ELR (cell line): ENCODE data around the gene PARD6B.

Experiments used
- DNase-seq: peaks from one replicate; pipeline ENCODE4 v3.0.0-alpha.2; 2015; ENCODE audit warnings: low read depth

PARD6B gene

DNA sequence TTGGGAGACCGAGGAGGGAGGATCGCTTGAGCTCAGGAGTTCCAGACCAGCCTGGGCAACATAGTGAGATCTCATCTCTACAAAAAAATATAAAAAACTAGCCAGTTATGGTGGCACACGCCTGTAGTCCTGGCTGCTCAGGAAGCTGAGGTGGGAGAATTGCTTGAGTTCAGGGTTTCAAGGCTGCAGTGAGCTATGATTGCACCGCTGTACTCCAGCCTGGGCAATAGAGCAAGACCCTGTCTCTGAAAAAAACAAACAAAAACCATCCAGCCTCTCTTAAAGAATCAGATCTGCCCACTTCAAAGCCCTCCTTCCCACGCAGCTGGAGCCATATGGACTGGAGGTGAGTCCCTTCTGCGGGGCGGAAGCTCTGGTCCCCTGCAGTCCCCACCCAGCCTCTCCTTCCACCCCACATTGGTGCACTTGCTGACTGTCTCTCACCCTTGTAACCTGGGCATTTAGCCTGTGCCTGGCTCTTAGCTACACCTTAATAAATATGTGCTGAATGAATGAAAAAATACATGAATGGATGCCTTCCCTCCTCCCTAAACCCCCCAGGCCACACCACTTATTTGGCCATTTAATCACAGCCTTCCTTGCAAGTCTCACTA, 7.2 kb upstream of the PARD6B start:
- no peak for DNase-seq

DNA sequence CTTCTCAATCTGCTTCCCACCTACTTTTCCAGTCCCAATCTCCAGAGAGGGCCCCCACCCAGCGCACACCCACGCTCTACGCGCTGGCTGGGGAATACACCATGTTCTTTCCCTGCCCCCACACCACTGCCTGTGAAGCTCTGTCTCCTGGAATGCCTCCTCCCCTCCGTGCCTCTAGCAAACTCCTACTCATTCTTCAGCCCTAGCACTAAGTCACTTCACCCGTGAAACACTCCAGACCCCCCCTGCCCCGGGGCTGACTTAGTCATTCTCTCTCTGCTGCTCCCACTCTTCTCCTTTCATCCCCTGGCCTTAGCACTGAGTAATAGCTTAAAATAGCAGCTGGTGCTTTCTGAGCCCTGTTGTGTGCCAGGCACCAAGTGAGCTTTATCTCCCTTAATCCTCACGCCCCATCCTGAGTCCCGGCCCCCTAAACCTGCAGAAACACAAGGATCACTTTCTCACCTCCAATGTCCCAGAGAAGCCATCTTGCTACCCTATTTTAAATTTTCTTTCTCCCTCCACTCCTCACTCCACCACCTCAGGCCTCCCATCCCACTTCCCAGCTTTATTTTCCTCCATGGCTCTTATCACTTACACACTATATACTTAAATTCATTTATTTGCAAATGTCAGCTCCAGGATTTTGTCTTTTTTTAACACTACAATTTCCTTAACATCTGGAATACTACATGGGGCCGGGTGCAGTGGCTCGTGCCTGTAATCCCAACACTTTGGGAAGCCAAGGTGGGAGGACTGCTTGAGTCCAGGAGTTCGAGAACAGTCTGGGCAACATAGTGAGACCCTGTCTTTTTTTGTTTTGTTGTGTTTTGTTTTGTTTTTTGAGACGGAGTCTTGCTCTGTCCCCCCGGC, 6.3 kb upstream of the PARD6B start:
- peak; percentile 100 for DNase-seq

DNA sequence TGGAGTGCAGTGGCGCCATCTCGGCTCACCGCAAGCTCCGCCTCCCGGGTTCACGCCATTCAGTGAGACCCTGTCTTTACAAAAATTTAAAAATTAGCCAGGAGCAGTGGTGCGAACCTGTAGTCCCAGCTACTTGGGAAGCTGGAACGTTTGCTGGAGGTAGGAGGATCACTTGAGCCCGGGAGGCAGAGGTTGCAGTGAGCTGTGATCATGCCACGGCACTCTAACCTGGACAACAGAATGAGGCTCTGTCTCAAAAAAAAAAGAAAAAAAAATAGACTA, 5.7 kb upstream of the PARD6B start:
- DNase-seq = no peak

- no peak for DNase-seq
Measured at GRCh38 chr20:50726955-50727791, 4.2 kb upstream of the PARD6B start.

GRCh38 chr20:50727792-50728485, 3.4 kb upstream of the PARD6B start:
- DNase-seq = no peak

- no peak for DNase-seq
Measured at GRCh38 chr20:50728486-50728980, 2.8 kb upstream of the PARD6B start.

DNA sequence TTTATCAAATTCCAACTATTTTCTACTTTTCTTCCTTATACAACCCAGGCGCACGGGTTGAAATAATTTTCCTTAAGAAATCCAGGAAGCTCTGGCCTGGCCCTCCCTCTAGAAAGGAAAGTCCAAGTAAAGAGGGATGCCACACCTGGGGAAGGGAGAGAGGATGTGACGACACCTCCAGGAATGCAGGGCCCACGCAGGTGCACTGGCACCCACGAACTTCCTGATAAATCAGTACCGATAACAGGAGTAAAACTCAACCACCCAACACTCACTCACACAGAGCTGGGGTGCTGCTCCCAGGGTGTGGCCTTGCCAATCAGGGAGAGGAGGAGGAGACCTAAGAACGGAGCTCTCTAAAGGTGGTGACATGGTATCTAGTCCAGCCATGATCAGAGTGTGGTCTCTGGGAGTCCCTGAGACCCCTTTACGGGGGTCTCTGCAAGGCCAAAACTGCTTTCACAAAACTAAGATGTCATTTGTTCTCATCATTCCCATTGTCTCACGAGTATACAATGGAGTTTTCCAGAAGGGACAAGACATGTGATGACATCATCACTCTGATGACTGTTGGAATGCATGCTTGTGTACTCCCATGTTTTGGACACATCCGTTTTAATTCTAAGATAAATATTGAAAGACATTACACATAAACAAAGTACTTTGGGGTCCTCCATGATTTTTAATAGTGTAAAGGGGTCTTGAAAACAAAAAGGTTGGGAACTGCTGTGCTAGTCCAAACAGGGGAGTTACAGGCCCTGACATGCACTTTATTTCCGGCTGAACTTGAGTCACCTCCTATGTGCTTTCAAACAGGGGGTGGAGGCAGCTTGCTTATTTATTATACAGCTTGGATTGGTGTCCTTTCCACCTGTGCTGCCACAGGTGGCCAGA, 2.2 kb upstream of the PARD6B start:
- peak; percentile 53 for DNase-seq

DNA sequence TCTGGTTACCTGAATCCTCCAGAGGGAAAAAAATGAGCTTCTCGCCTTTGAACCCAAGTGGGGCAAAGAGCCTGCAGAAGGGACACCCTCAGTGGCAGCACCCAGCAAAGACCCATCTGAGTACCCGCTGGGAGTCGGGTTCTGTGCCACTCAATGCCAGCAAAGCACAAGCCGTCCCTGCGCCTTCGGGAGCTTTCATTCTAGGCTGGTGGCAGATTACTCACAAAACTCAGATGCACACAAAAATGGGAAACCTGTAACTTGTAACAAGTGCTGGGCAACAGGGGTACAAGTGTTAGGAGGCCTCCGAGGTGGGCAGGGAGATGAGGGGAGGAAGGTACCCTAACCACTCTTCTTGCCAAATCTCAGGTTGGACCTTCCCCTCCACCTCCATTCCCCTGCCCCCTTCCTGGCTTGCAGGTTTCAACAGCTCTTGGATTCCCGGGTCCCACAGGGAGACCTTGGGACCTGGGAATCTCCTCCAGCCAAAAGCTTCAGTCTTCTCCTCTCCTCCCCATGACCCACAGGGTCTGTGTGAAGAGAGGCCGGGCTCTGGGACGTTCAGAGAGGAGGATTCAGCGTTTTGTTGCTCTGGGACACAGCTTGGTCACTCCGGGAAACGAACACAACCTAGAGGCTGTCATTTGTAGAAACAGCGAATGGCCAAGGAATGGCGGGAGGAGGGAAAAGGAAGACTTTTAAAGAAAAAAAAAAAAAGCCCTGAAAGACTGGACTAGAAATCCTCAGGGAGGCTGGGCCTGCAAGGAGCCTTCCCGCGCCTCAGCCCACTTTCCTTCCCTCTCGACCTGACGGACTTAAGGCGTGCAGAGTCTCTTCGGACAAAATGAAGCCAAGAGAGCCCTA, 1.2 kb upstream of the PARD6B start:
- peak; percentile 51 for DNase-seq

DNA sequence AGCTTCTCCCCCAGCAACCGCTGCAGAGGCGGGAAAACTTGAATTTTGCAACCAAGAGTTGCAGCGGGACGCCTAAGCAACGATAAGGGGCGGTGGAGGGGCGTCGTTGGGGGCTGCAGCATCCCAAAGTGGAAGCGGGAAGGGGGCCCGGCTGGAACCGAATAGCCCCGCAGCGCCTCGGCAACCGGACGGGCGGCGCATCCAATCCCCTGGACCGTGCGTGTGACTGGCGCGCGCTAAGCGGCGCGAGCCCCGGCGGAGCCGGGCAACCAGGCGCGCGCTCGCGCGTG, 670 bp upstream of the PARD6B start:
- no peak for DNase-seq

DNA sequence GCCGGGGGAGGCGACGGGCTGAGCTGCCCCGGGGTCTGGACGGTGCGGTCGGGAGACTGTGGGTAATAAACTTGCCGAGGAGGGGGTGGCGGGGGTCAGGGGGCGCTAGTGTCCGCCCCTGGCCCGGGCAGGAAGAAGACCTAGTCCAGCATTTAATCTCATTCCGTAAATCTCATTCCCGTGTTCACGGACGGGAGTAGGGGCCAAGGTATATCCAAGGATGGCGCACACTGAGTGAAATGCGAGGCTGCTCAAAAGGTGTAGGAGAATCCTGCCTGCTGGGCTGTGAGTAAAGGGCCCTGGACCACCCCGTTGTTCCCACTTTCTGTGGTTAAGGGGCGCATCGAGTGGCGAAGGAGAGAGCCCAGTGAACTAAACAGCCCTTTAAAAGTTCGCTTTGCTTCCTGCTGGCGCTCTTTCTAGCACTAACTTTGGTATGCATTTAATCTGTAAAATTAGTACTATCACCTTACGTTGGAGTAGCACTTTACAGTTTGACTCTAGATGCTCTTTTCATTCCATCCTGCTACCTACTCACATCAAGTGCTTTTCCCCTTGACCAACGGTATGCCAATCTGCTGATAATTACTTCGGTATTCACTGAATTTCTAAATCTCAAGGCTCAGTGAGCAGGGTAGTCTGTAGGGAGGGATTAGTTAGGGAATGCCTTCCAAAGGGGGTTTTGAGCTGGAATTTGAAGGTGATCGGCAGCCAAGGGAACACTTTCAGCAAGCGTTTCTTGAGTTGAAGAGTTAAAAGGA, 730 bp downstream of the PARD6B start:
- no peak for DNase-seq

- no peak for DNase-seq
Measured at GRCh38 chr20:50733644-50734349, 2.4 kb downstream of the PARD6B start.

DNA sequence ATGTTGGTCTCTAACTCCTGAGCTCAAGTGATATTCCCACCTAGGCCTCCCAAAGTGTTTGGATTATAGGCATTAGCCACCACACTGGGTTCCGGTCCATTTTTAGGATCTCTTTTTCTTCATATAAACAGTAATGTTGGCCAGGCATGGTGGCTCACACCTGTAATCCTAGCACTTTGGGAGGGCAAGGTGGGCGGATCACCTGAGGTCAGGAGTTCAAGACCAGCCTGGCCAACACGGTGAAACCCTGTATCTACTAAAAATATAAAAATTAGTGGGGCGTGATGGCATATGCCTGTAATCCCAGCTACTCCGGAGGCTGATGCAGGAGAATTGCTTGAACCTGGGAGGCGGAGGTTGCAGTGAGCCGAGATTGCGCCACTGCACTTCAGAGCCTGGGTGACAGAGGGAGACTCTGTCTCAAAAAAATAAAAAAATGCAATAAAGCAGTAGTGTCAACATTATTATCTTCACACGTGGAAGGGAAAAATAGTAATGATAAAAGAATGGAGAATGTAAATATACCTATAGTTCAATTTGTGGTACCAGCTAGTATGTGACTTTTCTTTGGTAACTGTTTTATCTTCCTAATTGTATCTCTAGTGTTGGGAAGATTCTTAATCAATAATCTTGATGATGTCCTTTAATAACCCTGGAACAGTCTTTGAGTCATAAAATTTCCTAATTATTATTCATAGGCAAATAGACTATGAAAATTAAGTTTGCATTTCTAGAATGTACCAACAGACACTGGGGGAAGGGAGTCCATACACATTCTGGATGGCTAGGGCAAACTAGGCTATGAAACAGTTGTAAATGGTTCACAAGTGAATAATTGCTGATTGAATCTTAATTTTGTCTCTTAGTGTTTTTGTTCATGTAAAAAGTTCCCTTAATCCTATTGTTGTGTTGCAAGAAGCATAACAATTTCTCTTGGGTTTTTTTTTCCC, 3.6 kb downstream of the PARD6B start:
- no peak for DNase-seq

GRCh38 chr20:50735813-50736212, 4.4 kb downstream of the PARD6B start:
- peak; percentile 52 for DNase-seq

DNA sequence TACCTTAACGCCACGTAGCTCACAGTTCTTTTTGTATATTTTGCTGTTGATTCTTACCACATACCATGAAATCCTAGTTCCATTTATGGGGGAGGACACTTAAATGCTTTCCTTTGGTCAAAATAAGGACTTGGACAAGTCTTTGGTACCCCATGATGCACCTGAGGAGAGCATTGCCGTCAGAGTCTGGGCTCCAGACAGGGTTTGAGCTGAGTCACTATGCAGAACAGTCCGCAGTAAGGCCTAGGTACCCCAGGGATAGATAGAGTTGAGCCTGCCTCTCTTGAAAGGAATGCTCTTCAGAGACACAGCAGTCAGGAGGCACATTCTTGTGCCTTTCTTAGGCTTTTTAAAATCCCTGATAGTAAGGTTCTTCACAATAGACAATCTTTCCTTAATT, 6.0 kb downstream of the PARD6B start:
- no peak for DNase-seq

DNA sequence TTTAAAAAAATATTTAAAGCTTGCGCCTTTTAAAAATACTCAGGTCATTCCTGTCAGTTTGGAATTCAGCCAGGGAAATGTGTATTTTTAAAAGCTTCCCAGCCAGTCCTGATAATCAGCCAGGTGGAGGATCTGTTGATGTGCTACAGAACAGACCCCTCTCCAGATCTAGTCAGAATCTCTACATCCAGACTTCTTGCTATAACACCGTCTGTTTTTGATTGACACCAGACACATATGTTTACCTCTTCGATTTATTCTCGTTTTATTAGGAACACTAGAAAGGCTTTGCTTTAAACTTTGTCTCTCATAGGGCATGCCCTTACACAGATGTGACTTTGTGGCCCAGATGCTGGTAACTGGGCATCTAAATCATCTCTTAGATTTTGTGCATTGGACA, 11.7 kb downstream of the PARD6B start:
- DNase-seq = no peak

DNA sequence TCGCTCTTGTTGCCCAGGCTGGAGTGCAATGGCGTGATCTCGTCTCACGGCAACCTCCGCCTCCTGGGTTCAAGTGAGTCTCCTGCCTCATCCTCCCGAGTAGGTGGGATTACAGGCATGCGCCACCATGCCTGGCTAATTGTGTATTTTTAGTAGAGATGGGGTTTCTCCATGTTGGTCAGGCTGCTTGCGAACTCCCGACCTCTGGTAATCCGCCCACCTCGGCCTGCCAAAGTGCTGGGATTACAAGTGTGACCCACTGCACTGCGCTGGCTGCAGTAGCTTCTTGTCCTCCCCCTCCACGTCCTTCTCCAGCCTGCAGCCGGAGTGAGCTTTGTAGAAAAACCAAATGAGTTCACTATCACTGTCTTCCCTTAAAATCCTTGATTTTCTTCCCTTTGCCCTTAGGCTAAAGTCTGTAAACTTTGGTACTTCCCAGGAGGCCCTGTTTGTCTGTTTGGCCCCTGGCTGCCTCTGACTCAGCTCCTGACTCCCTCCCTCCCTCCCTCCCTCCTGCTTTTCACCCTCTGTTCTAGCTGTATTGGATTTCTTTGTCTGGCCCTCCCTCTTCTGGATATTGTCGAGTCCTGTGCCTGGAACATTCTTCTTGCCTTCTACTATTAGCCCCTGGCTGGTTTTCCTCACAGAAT, 12.9 kb downstream of the PARD6B start:
- DNase-seq = peak; percentile 96

DNA sequence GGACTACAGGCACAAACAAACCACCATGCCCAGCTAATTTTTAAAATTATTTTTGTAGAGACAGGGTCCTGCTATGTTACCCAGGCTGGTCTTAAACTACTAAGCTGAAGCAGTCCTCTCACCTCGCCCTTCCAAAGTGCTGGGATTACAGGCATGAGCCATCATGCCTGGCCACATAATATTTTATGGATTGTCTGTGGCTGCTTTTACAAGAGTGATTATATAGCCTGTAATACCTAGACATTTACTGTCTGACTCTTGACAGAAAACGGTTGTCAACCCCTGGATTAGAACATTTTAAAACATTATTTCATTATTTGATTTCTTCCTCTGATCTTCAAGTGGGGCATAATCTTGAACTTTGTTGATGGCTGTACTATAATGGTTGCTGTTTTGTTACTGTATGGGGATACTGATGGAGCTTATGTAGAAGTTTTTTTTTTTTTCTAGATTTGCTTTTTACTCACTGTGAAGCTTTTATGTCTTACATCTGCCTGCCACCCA, 14.3 kb downstream of the PARD6B start:
- no peak for DNase-seq
